H9 (cell line): Measurements from ENCODE around the gene TRAF7. TPM values are rescaled to one million over a fixed set of nuclear protein-coding genes. Genes with fewer than 3 reads are reported as not detected.
A peak's percentile ranks its signal among the peaks of the same experiment; 100 is the strongest.

Source experiments
- DNase-seq: peaks from one replicate; pipeline ENCODE4 v3.0.0-alpha.2; 2017
- H2AFZ ChIP-seq: one replicate; pipeline ENCODE4 v1.6.1; 2013; ENCODE audit warnings: mild to moderate bottlenecking, low read length, control low read depth, moderate library complexity
- H2AK5ac ChIP-seq: 2 replicates; pipeline ENCODE4 v1.6.1; 2013; ENCODE audit warnings: low read length, control low read depth, mixed read lengths; ENCODE audit not compliant: insufficient read length
- H2BK120ac ChIP-seq: one replicate; pipeline ENCODE4 v1.6.1; 2013; ENCODE audit warnings: low read depth, mild to moderate bottlenecking, low read length, control low read depth, inconsistent platforms; ENCODE audit not compliant: poor library complexity, severe bottlenecking
- H2BK12ac ChIP-seq: 2 replicates; pipeline ENCODE4 v1.6.1; 2013; ENCODE audit warnings: low read length, control low read depth, mixed read lengths, low read depth; ENCODE audit not compliant: insufficient read length
- H2BK15ac ChIP-seq: 2 replicates; pipeline ENCODE4 v1.6.1; 2013; ENCODE audit warnings: low read depth, low read length, control low read depth
- H2BK20ac ChIP-seq: one replicate; pipeline ENCODE4 v1.6.1; 2013; ENCODE audit warnings: low read depth, mild to moderate bottlenecking, low read length, control low read depth, inconsistent platforms; ENCODE audit not compliant: poor library complexity, severe bottlenecking
- H2BK5ac ChIP-seq: 2 replicates; pipeline ENCODE4 v1.6.1; 2013; ENCODE audit warnings: low read length, control low read depth, mixed read lengths; ENCODE audit not compliant: insufficient read length
- H3K14ac ChIP-seq: 2 replicates; pipeline ENCODE4 v1.6.1; 2013; ENCODE audit warnings: low read length, control low read depth; ENCODE audit not compliant: insufficient read depth
- H3K18ac ChIP-seq: 2 replicates; pipeline ENCODE4 v1.6.1; 2013; ENCODE audit warnings: low read depth, mild to moderate bottlenecking, mixed read lengths, low read length, control low read depth; ENCODE audit not compliant: insufficient read length
- H3K23ac ChIP-seq: 2 replicates; pipeline ENCODE4 v1.6.1; 2013; ENCODE audit warnings: low read length, control low read depth, mixed read lengths, low read depth; ENCODE audit not compliant: insufficient read length
- H3K23me2 ChIP-seq: 2 replicates; pipeline ENCODE4 v1.6.1; 2013; ENCODE audit warnings: low read depth, mild to moderate bottlenecking, mixed read lengths, low read length, control low read depth; ENCODE audit not compliant: insufficient read length, poor library complexity, severe bottlenecking
- H3K27ac ChIP-seq: 2 replicates; pipeline ENCODE4 v1.5.1; 2013; ENCODE audit warnings: low read length, control low read depth, mixed read lengths, low read depth; ENCODE audit not compliant: insufficient read length
- H3K27me3 ChIP-seq: 2 replicates; pipeline ENCODE4 v1.6.1; 2013; ENCODE audit warnings: low read length, control low read depth, inconsistent platforms; ENCODE audit not compliant: insufficient read depth
- H3K4ac ChIP-seq: 2 replicates; pipeline ENCODE4 v1.6.1; 2013; ENCODE audit warnings: low read depth, mild to moderate bottlenecking, control low read depth, inconsistent platforms, low read length, moderate library complexity
- H3K4me1 ChIP-seq: 2 replicates; pipeline ENCODE4 v1.6.1; 2013; ENCODE audit warnings: low read length, control low read depth, inconsistent platforms; ENCODE audit not compliant: insufficient read depth
- H3K4me2 ChIP-seq: 2 replicates; pipeline ENCODE4 v1.6.1; 2013; ENCODE audit warnings: low read length, control low read depth, mixed read lengths; ENCODE audit not compliant: insufficient read length, insufficient read depth
- H3K56ac ChIP-seq: 2 replicates; pipeline ENCODE4 v1.6.1; 2013; ENCODE audit warnings: low read depth, mild to moderate bottlenecking, mixed read lengths, low read length, control low read depth; ENCODE audit not compliant: insufficient read length
- H3K79me1 ChIP-seq: 2 replicates; pipeline ENCODE4 v1.6.1; 2013; ENCODE audit warnings: low read depth, mild to moderate bottlenecking, moderate library complexity, low read length, control low read depth, inconsistent platforms; ENCODE audit not compliant: insufficient read depth, poor library complexity, severe bottlenecking
- H3K79me2 ChIP-seq: 2 replicates; pipeline ENCODE4 v1.6.1; 2013; ENCODE audit warnings: low read length, control low read depth, inconsistent platforms; ENCODE audit not compliant: insufficient read depth
- H3K9ac ChIP-seq: 2 replicates; pipeline ENCODE4 v1.6.1; 2013; ENCODE audit warnings: low read length, control low read depth, mixed read lengths; ENCODE audit not compliant: insufficient read length; ENCODE audit errors: extremely low read depth
- H3K9me3 ChIP-seq: one replicate; pipeline ENCODE4 v1.6.1; 2013; ENCODE audit warnings: low read depth, low read length, inconsistent platforms; ENCODE audit not compliant: control insufficient read depth
- H3T11ph ChIP-seq: one replicate; pipeline ENCODE4 v1.6.1; 2013; ENCODE audit warnings: mild to moderate bottlenecking, low read length, control low read depth, inconsistent platforms
- H4K20me1 ChIP-seq: one replicate; pipeline ENCODE4 v1.6.1; 2013; ENCODE audit not compliant: control insufficient read depth, insufficient read length, insufficient read depth
- H4K5ac ChIP-seq: 2 replicates; pipeline ENCODE4 v1.6.1; 2013; ENCODE audit warnings: low read depth, mild to moderate bottlenecking, mixed read lengths, low read length, control low read depth; ENCODE audit not compliant: insufficient read length
- H4K8ac ChIP-seq: replicated peaks from 2 replicates; pipeline ENCODE4 v1.6.1; 2013; ENCODE audit warnings: low read length, control low read depth, mixed read lengths, low read depth; ENCODE audit not compliant: insufficient read length
- H4K91ac ChIP-seq: 2 replicates; pipeline ENCODE4 v1.6.1; 2013; ENCODE audit warnings: low read depth, mild to moderate bottlenecking, moderate library complexity, mixed read lengths, low read length, control low read depth; ENCODE audit not compliant: insufficient read length
- H3K27ac Mint-ChIP-seq, 3 experiments: 2 replicates in 2 of 3; 3 replicates in 1 of 3; pipeline ENCODE4 v1.8.0; 2020 to 2021; ENCODE audit warnings: mixed read lengths in 3 of 3, mild to moderate bottlenecking in 1 of 3, moderate library complexity in 1 of 3
- H3K27me3 Mint-ChIP-seq: 2 replicates; pipeline ENCODE4 v1.8.0; 2021; ENCODE audit warnings: low read depth, mild to moderate bottlenecking, moderate library complexity, mixed read lengths
- H3K36me3 Mint-ChIP-seq, 3 experiments: 2 replicates in 2 of 3; 3 replicates in 1 of 3; pipeline ENCODE4 v1.8.0; 2020 to 2021; ENCODE audit warnings: low read depth in 3 of 3, mixed read lengths in 3 of 3; ENCODE audit not compliant: insufficient read depth in 1 of 3
- H3K4me1 Mint-ChIP-seq, 2 experiments: 2 replicates each; pipeline ENCODE4 v1.8.0; 2020; ENCODE audit warnings: mixed read lengths in 2 of 2
- H3K4me3 Mint-ChIP-seq, 2 experiments: 2 replicates in 1 of 2; 3 replicates in 1 of 2; pipeline ENCODE4 v1.8.0; 2020 to 2021; ENCODE audit warnings: mild to moderate bottlenecking in 2 of 2, mixed read lengths in 2 of 2, moderate library complexity in 1 of 2
- H3K9me3 Mint-ChIP-seq, 2 experiments: 2 replicates in 1 of 2; 3 replicates in 1 of 2; pipeline ENCODE4 v1.8.0; 2020; ENCODE audit warnings: mild to moderate bottlenecking in 2 of 2, mixed read lengths in 2 of 2, moderate library complexity in 1 of 2
- WGBS: extraction: QIAGEN DNeasy Blood & Tissue Kit; methylation state at CpG from one replicate; pipeline ENCODE4 v1.1.7; 2013; ENCODE audit warnings: missing lambda C conversion rate, low lambda C conversion rate, mixed read lengths; ENCODE audit not compliant: insufficient read length; ENCODE audit errors: extremely low coverage; 5-methylcytosine and 5-hydroxymethylcytosine counted together
- total RNA-seq: library from RNA; stranded (reverse); gene quantifications from 2 replicates; pipeline ENCODE4 v1.2.1, GENCODE V29; 2021
- TF ChIP-seq, protein P1 (sequence below): fragments of 200-600 bp; sonication (generic); conservative IDR thresholded peaks from 3 replicates; pipeline ENCODE4 v1.8.0; 2021; ENCODE audit warnings: antibody characterized with exemption, mild to moderate bottlenecking

TRAF7 gene
- total RNA-seq, 1 experiment from 2014 or later, result 108 TPM

GRCh38 chr16:2148714-2149629 is 6.6 kb upstream of the TRAF7 start:
- Histone ChIP-seq H3K79me2 (peaks cover 4% of the 10 kb centered on the region; the same call in 1 of the 2 replicates), H3T11ph (no peak overlapping the region), H3K14ac (no peak overlapping the region; the same call in 1 of the 2 replicates), H2BK5ac (no peak overlapping the region), H3K18ac (no peak overlapping the region), H3K23me2 (peaks cover 24% of the 10 kb centered on the region), H4K20me1 (no peaks in the 10 kb centered on the region), H4K91ac (no peak overlapping the region), H3K9ac (no peak overlapping the region), H3K79me1 (no peaks in the 10 kb centered on the region), H2BK15ac (no peak overlapping the region), H3K27ac (no peak overlapping the region), H3K4me2 (peak overlapping the region; percentile 56), H3K27me3 (no peaks in the 10 kb centered on the region), H3K4ac (no peak overlapping the region), H4K8ac (no peak overlapping the region), H2AFZ (no peak overlapping the region), H3K56ac (no peak overlapping the region), H4K5ac (no peak overlapping the region), H3K4me1 (peaks cover 3% of the 10 kb centered on the region; the same call in 1 of the 2 replicates), H3K23ac (no peak overlapping the region), H2BK20ac (no peak overlapping the region), H2AK5ac (no peak overlapping the region), H3K9me3 (no peaks in the 10 kb centered on the region), H2BK120ac (no peak overlapping the region), H2BK12ac (no peak overlapping the region)
- Mint-ChIP-seq H3K27me3 (peaks cover 23% of the 10 kb centered on the region), H3K4me3 (peak overlapping the region; percentile 58 to 80), H3K27ac (no peak overlapping the region), H3K4me1 (peaks cover 26 to 40% of the 10 kb centered on the region in 2 experiments), H3K36me3 (peaks cover 10 to 30% (median 23%) of the 10 kb centered on the region in 3 experiments; a peak in 6 of 7 replicates), H3K9me3 (no peaks in the 10 kb centered on the region; a peak in 1 of 5 replicates)
- DNase-seq, result peak; percentile 52
- no CpG with 5 or more reads among the region's 62 CpGs for WGBS
- TF ChIP-seq, protein P1, sequence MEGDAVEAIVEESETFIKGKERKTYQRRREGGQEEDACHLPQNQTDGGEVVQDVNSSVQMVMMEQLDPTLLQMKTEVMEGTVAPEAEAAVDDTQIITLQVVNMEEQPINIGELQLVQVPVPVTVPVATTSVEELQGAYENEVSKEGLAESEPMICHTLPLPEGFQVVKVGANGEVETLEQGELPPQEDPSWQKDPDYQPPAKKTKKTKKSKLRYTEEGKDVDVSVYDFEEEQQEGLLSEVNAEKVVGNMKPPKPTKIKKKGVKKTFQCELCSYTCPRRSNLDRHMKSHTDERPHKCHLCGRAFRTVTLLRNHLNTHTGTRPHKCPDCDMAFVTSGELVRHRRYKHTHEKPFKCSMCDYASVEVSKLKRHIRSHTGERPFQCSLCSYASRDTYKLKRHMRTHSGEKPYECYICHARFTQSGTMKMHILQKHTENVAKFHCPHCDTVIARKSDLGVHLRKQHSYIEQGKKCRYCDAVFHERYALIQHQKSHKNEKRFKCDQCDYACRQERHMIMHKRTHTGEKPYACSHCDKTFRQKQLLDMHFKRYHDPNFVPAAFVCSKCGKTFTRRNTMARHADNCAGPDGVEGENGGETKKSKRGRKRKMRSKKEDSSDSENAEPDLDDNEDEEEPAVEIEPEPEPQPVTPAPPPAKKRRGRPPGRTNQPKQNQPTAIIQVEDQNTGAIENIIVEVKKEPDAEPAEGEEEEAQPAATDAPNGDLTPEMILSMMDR, result no peak
